Karpas-422 (cell line): ENCODE results near the gene MFNG. TPM values are rescaled to one million over a fixed set of nuclear protein-coding genes. Genes with fewer than 3 reads are reported as not detected.

Experiments
- DNase-seq: peaks from one replicate; pipeline ENCODE4 v3.0.0-alpha.2; 2015
- H2AFZ ChIP-seq: fragments of 200-600 bp; sonication (generic); 2 replicates; pipeline ENCODE4 v1.6.1; 2014; ENCODE audit warnings: antibody characterized with exemption, low read length, mixed read lengths
- H3K27ac ChIP-seq: fragments of 200-600 bp; sonication (generic); 2 replicates; pipeline ENCODE4 v1.5.1; 2014; ENCODE audit warnings: mild to moderate bottlenecking, low read length, moderate library complexity
- H3K27me3 ChIP-seq: fragments of 200-600 bp; sonication (generic); 2 replicates; pipeline ENCODE4 v1.6.1; 2014; ENCODE audit warnings: low read length, mixed read lengths
- H3K36me3 ChIP-seq: fragments of 200-600 bp; sonication (generic); 2 replicates; pipeline ENCODE4 v1.6.1; 2014; ENCODE audit warnings: low read length, mixed read lengths; ENCODE audit not compliant: insufficient read depth
- H3K4me1 ChIP-seq: fragments of 200-600 bp; sonication (generic); 2 replicates; pipeline ENCODE4 v1.6.1; 2014; ENCODE audit warnings: mild to moderate bottlenecking, low read length, mixed read lengths
- H3K4me2 ChIP-seq: fragments of 200-600 bp; sonication (generic); 2 replicates; pipeline ENCODE4 v1.6.1; 2014; ENCODE audit warnings: low read length, low read depth, mild to moderate bottlenecking; ENCODE audit not compliant: poor library complexity, severe bottlenecking
- H3K4me3 ChIP-seq: fragments of 200-600 bp; sonication (generic); 2 replicates; pipeline ENCODE4 v1.5.1; 2014; ENCODE audit warnings: mild to moderate bottlenecking, antibody characterized with exemption, low read length, mixed read lengths
- H3K79me2 ChIP-seq: fragments of 200-600 bp; sonication (generic); 2 replicates; pipeline ENCODE4 v1.6.1; 2014; ENCODE audit warnings: mild to moderate bottlenecking, low read length, mixed read lengths
- H3K9ac ChIP-seq: fragments of 200-600 bp; sonication (generic); 2 replicates; pipeline ENCODE4 v1.6.0; 2014; ENCODE audit warnings: low read length
- H3K9me2 ChIP-seq: fragments of 200-600 bp; sonication (generic), shearing (Covaris generic); replicated peaks from 2 replicates; pipeline ENCODE4 v1.6.0; 2014; ENCODE audit warnings: mild to moderate bottlenecking, low read length, moderate library complexity; ENCODE audit not compliant: insufficient read depth
- H3K9me3 ChIP-seq: fragments of 300-700, 200-600 bp; sonication (generic); 2 replicates; pipeline ENCODE4 v1.6.1; 2014; ENCODE audit warnings: low read length, mixed read lengths
- H4K20me1 ChIP-seq: fragments of 200-600 bp; sonication (generic); 2 replicates; pipeline ENCODE4 v1.6.1; 2014; ENCODE audit warnings: mild to moderate bottlenecking, antibody characterized with exemption, low read length, low read depth; ENCODE audit not compliant: insufficient read depth
- total RNA-seq: library from RNA; depleted of rRNA; stranded (reverse); fragments of >200 nt; shearing (Covaris generic); gene quantifications from 2 replicates; pipeline ENCODE4 v1.2.3, GENCODE V29; 2014; ENCODE audit warnings: low replicate concordance

MFNG gene
- total RNA-seq, 1 experiment from 2014 or later = 105 TPM

DNA sequence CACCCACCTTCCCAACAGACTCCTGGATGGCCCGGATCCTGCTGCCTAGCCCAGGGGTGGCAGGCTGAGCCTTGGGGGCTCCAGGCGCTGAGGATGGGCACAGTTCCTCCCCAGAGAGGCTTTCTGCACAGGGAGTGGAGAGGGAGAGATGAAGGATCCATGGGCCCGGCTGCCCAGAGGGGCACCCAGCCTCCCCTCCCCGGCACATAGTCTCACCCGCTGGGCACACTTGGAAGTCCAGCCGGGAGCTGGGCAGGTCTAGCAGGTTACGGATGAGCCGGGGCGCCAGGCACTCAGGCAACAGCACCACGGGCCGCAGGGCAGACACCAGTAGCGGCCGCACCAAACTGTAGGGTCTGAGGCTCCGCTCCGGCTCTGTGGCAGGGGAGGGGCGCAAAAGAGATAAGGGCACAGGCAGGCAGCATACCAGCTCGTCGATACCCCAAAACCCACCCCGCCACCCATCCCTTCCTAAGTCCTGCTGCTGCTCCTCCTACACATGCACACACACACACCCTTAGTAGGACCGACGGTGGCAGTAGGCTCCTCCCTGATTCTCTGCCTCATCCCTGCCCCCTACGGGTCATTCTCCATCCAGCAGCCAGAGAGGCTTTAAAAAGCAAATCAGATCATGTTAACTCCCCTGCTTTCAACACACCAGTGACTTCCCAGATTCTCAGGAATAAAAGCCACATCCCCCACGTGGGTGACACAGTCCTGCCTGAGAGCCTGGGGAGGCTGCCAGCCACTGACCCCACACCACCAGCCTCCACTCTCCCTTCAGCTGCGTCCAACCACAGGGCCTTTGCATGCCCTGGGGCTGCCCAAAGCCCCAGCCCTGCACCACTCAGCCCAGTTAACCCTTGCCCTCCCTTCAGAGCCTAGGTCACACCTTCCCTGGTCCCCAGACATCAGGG is 6.5 kb upstream of the MFNG start:
- no peaks in the 10 kb centered on the region for H3K9me2 ChIP-seq
- H3K4me3 ChIP-seq = no peak overlapping the region
- no peaks in the 10 kb centered on the region for H3K36me3 ChIP-seq
- H2AFZ ChIP-seq = no peak overlapping the region
- no peaks in the 10 kb centered on the region for H3K9me3 ChIP-seq
- H3K4me1 ChIP-seq = no peaks in the 10 kb centered on the region; the same call in 1 of the 2 replicates
- H3K4me2 ChIP-seq = no peak overlapping the region
- H3K27me3 ChIP-seq = no peaks in the 10 kb centered on the region; the same call in 1 of the 2 replicates
- DNase-seq = peak; percentile 88
- H4K20me1 ChIP-seq = no peaks in the 10 kb centered on the region
- no peaks in the 10 kb centered on the region for H3K79me2 ChIP-seq
- H3K9ac ChIP-seq = no peak overlapping the region
- H3K27ac ChIP-seq = no peak overlapping the region

DNA sequence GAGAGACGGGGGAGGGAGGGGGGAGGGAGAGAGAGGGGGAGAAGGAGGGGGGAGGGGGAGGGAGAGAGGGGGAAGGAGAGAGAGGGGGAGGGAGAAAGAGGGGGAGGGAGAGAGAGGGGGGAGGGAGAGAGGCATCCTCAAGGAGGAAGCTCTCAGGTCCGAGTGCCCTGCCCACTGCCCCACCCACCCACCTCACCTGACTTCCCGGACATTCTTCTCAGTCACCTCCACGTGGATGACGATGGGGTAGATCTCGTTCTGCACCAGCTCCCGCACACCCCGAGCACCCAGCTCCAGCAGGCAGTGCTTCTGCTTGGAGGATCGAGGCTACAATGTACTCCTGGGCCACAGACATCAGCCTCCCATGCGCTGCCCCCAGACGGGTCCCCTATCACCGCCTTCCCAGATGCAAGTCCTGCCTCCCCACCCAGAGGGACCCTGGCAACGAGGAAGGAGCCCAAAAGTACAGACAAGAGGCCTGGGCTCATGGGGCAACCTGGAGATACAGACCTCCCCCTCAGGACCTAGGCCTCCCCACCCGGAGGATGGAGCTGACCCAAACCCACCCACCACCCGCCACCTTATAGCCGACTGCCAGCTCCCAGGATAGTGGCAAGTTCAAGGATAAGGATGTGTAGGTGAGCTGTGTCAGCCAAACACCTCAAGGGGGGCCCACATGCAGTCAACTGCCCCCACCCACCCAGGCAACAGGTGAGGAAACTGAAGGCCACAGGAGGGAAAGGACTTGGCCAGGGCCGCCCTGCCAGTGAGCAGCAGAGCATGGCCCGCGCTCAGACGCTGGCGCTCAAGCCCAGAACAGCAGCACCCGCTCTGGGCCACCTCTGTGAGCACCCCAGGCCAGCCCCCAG is 5.6 kb upstream of the MFNG start:
- peaks cover 8% of the 10 kb centered on the region for H3K4me1 ChIP-seq
- H2AFZ ChIP-seq = no peak overlapping the region
- no peak overlapping the region for H3K9ac ChIP-seq
- no peak overlapping the region for H3K4me3 ChIP-seq
- no peaks in the 10 kb centered on the region for H3K36me3 ChIP-seq
- peak; percentile 60 for DNase-seq
- H3K27ac ChIP-seq = no peak overlapping the region
- no peaks in the 10 kb centered on the region for H3K9me3 ChIP-seq
- H3K4me2 ChIP-seq = no peak overlapping the region
- no peaks in the 10 kb centered on the region; the same call in 1 of the 2 replicates for H3K27me3 ChIP-seq
- H3K9me2 ChIP-seq = no peaks in the 10 kb centered on the region
- no peaks in the 10 kb centered on the region; the same call in 1 of the 2 replicates for H3K79me2 ChIP-seq
- H4K20me1 ChIP-seq = no peaks in the 10 kb centered on the region

DNA sequence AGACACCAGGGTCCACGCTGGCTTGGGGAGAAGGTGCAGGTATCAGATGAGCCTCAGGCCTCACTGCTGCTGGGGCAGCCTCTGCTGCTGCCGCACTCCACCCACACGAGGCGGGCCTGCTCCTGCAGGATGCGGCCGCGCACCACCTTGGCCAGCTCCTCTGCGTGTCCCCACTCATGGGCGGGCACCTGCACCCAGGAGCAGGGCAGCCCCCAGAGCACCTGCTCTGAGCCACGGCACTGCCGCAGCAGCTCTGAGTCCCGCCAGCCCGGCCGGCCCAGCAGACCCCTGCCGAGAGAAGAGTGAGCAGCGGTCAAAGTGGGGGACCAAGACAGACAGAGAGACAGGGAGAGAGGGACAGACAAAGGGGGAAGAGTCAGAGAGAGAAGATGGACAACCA is 4.9 kb upstream of the MFNG start:
- H3K4me2 ChIP-seq = no peak overlapping the region
- H3K9ac ChIP-seq = no peak overlapping the region
- no peaks in the 10 kb centered on the region for H4K20me1 ChIP-seq
- peaks cover 13% of the 10 kb centered on the region for H3K4me1 ChIP-seq
- H3K9me3 ChIP-seq = no peaks in the 10 kb centered on the region
- H3K9me2 ChIP-seq = no peaks in the 10 kb centered on the region
- no peak for DNase-seq
- no peaks in the 10 kb centered on the region; the same call in 1 of the 2 replicates for H3K27me3 ChIP-seq
- H3K79me2 ChIP-seq = peaks cover 1% of the 10 kb centered on the region
- H3K27ac ChIP-seq = no peak overlapping the region
- no peak overlapping the region for H3K4me3 ChIP-seq
- H3K36me3 ChIP-seq = no peaks in the 10 kb centered on the region
- H2AFZ ChIP-seq = no peak overlapping the region

DNA sequence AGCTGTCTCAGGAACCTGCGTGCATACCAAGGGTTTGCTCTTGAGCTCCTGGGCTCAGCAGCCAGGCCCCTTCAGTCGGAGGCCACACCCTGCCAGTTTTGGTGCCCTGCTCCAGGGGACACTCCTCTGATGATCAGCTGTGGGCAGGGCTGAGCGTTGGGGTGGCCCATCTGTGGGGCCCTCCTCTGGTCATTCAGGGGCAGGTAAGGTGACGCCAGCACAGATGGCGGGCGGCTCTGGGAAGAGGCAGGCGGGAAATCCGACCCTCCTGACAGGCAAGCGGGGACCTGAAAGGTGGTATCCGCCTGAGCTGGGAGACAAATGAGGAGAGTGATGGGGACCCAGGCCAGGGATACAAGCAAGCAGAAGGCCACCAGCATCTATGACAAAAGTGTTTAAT is 3.8 kb upstream of the MFNG start:
- H3K4me2 ChIP-seq = no peak overlapping the region
- H2AFZ ChIP-seq = no peak overlapping the region
- peaks cover 13% of the 10 kb centered on the region for H3K79me2 ChIP-seq
- no peak overlapping the region for H3K9ac ChIP-seq
- no peaks in the 10 kb centered on the region for H3K9me3 ChIP-seq
- DNase-seq = no peak
- H3K27ac ChIP-seq = no peak overlapping the region
- peaks cover 15% of the 10 kb centered on the region for H3K4me1 ChIP-seq
- H3K36me3 ChIP-seq = no peaks in the 10 kb centered on the region
- H4K20me1 ChIP-seq = no peaks in the 10 kb centered on the region
- H3K27me3 ChIP-seq = no peaks in the 10 kb centered on the region; the same call in 1 of the 2 replicates
- H3K4me3 ChIP-seq = no peak overlapping the region
- H3K9me2 ChIP-seq = no peaks in the 10 kb centered on the region

DNA sequence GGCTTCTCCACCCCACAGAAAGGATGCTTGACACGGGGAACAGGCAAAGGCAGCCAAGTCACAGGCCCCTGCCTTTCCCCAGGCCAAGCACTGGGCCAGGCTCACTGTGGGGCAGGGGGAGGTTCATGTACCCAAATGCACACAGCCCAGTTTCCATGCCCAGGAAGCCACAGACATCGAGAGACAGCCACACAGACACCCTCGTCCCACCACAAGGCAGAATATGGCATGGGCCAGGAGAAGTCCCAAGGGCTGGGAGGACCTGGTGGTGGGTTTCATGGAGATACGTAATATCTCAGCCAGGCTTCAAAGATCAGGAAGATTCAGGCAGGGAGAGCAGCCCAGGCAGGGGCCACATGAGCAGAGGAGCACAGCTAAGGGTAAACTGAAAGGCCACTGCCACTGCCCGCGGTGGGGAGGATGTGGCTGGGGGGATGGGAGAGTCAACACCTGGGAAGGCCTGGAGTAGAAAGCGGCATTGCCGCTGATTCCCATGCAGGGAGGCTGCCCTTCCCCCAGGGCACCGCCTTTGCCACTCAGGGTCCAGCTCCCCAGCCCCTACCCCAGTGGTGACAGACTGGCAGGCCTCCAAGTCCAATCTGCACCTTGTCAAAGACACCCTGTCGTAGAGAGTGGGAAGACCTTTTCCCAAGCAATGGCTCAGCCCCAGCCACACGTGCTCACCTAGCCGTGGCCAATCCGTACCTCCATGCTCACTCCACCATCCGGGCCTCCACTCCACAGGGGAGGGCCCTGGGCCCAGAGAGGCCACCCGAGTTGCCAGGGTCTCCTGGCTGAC is 2.4 kb upstream of the MFNG start:
- no peak overlapping the region for H3K27ac ChIP-seq
- peaks cover 27% of the 10 kb centered on the region for H3K79me2 ChIP-seq
- no peak overlapping the region for H3K4me3 ChIP-seq
- no peaks in the 10 kb centered on the region for H3K9me2 ChIP-seq
- no peak overlapping the region for H2AFZ ChIP-seq
- no peaks in the 10 kb centered on the region for H3K36me3 ChIP-seq
- H3K9me3 ChIP-seq = no peaks in the 10 kb centered on the region
- no peaks in the 10 kb centered on the region for H4K20me1 ChIP-seq
- H3K4me1 ChIP-seq = peaks cover 25% of the 10 kb centered on the region
- no peaks in the 10 kb centered on the region; the same call in 1 of the 2 replicates for H3K27me3 ChIP-seq
- no peak overlapping the region for H3K4me2 ChIP-seq
- no peak overlapping the region for H3K9ac ChIP-seq
- no peak for DNase-seq

DNA sequence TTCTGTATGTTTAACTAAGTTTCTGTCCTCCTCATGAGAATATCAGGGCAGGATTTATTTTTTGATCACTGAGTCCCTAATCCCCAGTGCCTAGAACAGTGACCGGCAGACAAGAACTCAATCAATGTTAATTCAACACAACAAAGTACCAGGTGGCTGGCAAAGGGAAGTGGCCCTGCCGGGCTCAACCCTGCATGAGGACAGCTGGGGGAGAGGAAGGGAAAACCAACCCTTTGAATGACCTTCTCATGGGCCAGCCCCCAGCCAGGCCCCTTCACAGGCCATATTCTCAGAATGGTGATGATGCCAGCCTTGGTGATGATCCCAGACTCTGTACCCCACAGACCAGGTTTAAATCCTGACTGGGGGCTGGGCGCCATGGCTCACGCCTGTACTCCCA is 1.4 kb upstream of the MFNG start:
- H3K4me1 ChIP-seq = peaks cover 31% of the 10 kb centered on the region
- no peaks in the 10 kb centered on the region for H3K27me3 ChIP-seq
- no peak for DNase-seq
- no peaks in the 10 kb centered on the region for H3K9me2 ChIP-seq
- H4K20me1 ChIP-seq = peaks cover 4% of the 10 kb centered on the region; the same call in 1 of the 2 replicates
- no peaks in the 10 kb centered on the region for H3K9me3 ChIP-seq
- no peak overlapping the region for H2AFZ ChIP-seq
- no peak overlapping the region for H3K4me3 ChIP-seq
- H3K9ac ChIP-seq = peak overlapping the region; percentile 88; the same call in 1 of the 2 replicates
- H3K79me2 ChIP-seq = peaks cover 37% of the 10 kb centered on the region
- no peak overlapping the region for H3K27ac ChIP-seq
- H3K4me2 ChIP-seq = no peak overlapping the region
- no peaks in the 10 kb centered on the region for H3K36me3 ChIP-seq

DNA sequence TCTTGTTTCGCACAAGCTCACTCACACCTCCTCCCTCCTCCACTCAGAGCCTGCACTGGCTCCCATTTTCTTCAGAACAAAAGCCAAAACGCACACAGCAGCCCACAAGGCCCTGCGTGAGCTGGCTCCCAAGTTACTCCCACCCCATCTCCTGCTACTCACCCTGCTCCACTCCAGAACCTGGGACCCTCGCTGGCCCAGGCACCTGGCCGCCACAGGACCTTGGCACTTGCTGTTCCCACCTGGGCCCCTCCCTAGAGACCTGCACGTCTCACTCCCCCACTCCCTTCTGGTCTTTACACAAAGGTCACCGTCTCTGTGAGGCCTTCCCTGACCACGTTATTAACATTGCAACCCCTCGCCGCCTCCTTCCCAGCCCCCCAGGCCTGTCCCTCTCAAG is 945 bp upstream of the MFNG start:
- Histone ChIP-seq H4K20me1 (peaks cover 4% of the 10 kb centered on the region; the same call in 1 of the 2 replicates), H3K27me3 (no peaks in the 10 kb centered on the region), H3K9ac (peak overlapping the region; percentile 88), H2AFZ (no peak overlapping the region), H3K4me3 (no peak overlapping the region), H3K9me3 (no peaks in the 10 kb centered on the region), H3K9me2 (no peaks in the 10 kb centered on the region), H3K27ac (no peak overlapping the region), H3K79me2 (peaks cover 41% of the 10 kb centered on the region), H3K4me2 (peak overlapping the region; percentile 87), H3K36me3 (no peaks in the 10 kb centered on the region), H3K4me1 (peaks cover 31% of the 10 kb centered on the region)
- DNase-seq = no peak
